SK-N-SH (cell line): ENCODE data around the gene MX2. TPM values are rescaled to one million over a fixed set of nuclear protein-coding genes. Genes with fewer than 3 reads are reported as not detected.

Experiments used
- CTCF ChIA-PET: fragments of 300-600, 350-600 bp; formaldehyde crosslinking; extraction: SDS; loops from one replicate; lab custom pipeline; 2021; lab: Yijun Ruan, JAX
- POLR2A ChIA-PET: fragments of 350-600 bp; sonication (Branson Sonifier 250); formaldehyde crosslinking; extraction: SDS; loops from one replicate; lab custom pipeline; 2020; ENCODE audit warnings: antibody characterized with exemption, inconsistent platforms; lab: Yijun Ruan, JAX
- DNase-seq: peaks from one replicate; pipeline ENCODE4 v3.0.0; 2012
- H2AFZ ChIP-seq: fragments of 200-600 bp; sonication (generic); 2 replicates; pipeline ENCODE4 v1.8.1; 2016; ENCODE audit warnings: antibody characterized with exemption, mild to moderate bottlenecking, low read depth
- H3F3A ChIP-seq: fragments of 200-600 bp; sonication (generic); replicated peaks from 2 replicates; pipeline ENCODE3; 2016; ENCODE audit warnings: antibody characterized with exemption, mild to moderate bottlenecking; ENCODE audit not compliant: insufficient read depth
- H3K27ac ChIP-seq, 2 experiments: fragments of 200-500 bp in 1 of 2; fragments of 200-600 bp in 1 of 2; sonication (Bioruptor generic) in 1 of 2; sonication (generic), shearing (Covaris generic) in 1 of 2; 2 replicates each; pipeline versions ENCODE4 v1.5.1 to v1.6.1; 2014 to 2016; ENCODE audit warnings: low read depth in 2 of 2, inconsistent platforms in 1 of 2, low read length in 1 of 2, mild to moderate bottlenecking in 1 of 2, mixed read lengths in 1 of 2
- H3K27me3 ChIP-seq: fragments of 200-600 bp; sonication (generic), shearing (Covaris generic); 2 replicates; pipeline ENCODE4 v1.6.1; 2016; ENCODE audit warnings: mixed run types; ENCODE audit not compliant: insufficient read depth
- H3K36me3 ChIP-seq, 2 experiments: fragments of 200-500 bp in 1 of 2; fragments of 200-600 bp in 1 of 2; sonication (Bioruptor generic) in 1 of 2; sonication (generic) in 1 of 2; replicated peaks in 1 of 2; 2 replicates each; pipeline versions ENCODE3 to v1.5.1; 2014 to 2016; ENCODE audit warnings: low read length in 1 of 2, mild to moderate bottlenecking in 1 of 2; ENCODE audit not compliant: insufficient read depth in 2 of 2, control insufficient read depth in 1 of 2
- H3K4me1 ChIP-seq, 2 experiments: fragments of 200-500 bp in 1 of 2; fragments of 200-600 bp in 1 of 2; sonication (Bioruptor generic) in 1 of 2; sonication (generic), shearing (Covaris generic) in 1 of 2; 2 replicates each; pipeline versions ENCODE4 v1.5.1 to v1.6.1; 2014 to 2016; ENCODE audit warnings: low read depth in 1 of 2, low read length in 1 of 2, mixed run types in 1 of 2; ENCODE audit not compliant: insufficient read depth in 2 of 2, control insufficient read depth in 1 of 2
- H3K4me2 ChIP-seq: fragments of 200-600 bp; sonication (generic), shearing (Covaris generic); 2 replicates; pipeline ENCODE4 v1.6.1; 2017; ENCODE audit warnings: mixed run types
- H3K4me3 ChIP-seq, 2 experiments: fragments of 200-500 bp in 1 of 2; fragments of 200-600 bp in 1 of 2; sonication (Bioruptor generic) in 1 of 2; sonication (generic), shearing (Covaris generic) in 1 of 2; 2 replicates each; pipeline versions ENCODE4 v1.5.1 to v1.8.1; 2014 to 2016; ENCODE audit warnings: low read depth in 2 of 2, inconsistent platforms in 1 of 2, low read length in 1 of 2, mild to moderate bottlenecking in 1 of 2, mixed read lengths in 1 of 2, moderate library complexity in 1 of 2
- H3K79me2 ChIP-seq: fragments of 200-600 bp; sonication (generic); 2 replicates; pipeline ENCODE4 v1.8.1; 2017; ENCODE audit warnings: mild to moderate bottlenecking; ENCODE audit not compliant: insufficient read depth
- H3K9ac ChIP-seq: fragments of 200-600 bp; sonication (generic); 2 replicates; pipeline ENCODE4 v1.6.1; 2017; ENCODE audit warnings: mixed run types
- H3K9me2 ChIP-seq: fragments of 200-600 bp; sonication (generic); 2 replicates; pipeline ENCODE4 v1.6.1; 2017; ENCODE audit warnings: mixed run types
- H3K9me3 ChIP-seq: fragments of 200-600 bp; sonication (generic); 2 replicates; pipeline ENCODE4 v1.6.1; 2017; ENCODE audit warnings: mixed run types, mild to moderate bottlenecking, moderate library complexity
- H4K20me1 ChIP-seq: fragments of 200-600 bp; sonication (generic); 2 replicates; pipeline ENCODE4 v1.6.1; 2017; ENCODE audit warnings: mild to moderate bottlenecking, mixed run types; ENCODE audit not compliant: insufficient read depth
- CHD2 ChIP-seq: fragments of 150-350 bp; IDR thresholded peaks from 2 replicates; pipeline ENCODE4 v1.6.1; 2018; ENCODE audit warnings: low read length; ENCODE audit not compliant: partially characterized antibody
- ELF1 ChIP-seq: IDR thresholded peaks from 2 replicates; pipeline ENCODE4 v1.4.0; 2012
- EP300 ChIP-seq, 2 experiments: IDR thresholded peaks; 2 replicates each; pipeline versions ENCODE4 v1.4.0 to v1.6.1; 2012; ENCODE audit warnings: borderline replicate concordance in 1 of 2, low read depth in 1 of 2, low read length in 1 of 2
- EZH2phosphoT487 ChIP-seq: fragments of 200-600 bp; sonication (generic); IDR thresholded peaks from 2 replicates; pipeline ENCODE4 v1.6.1; 2017; ENCODE audit warnings: low read depth, mixed run types, mild to moderate bottlenecking, antibody characterized with exemption, moderate library complexity, borderline replicate concordance
- FOSL2 ChIP-seq: IDR thresholded peaks from 2 replicates; pipeline ENCODE4 v1.4.0; 2012; ENCODE audit warnings: low read depth, mild to moderate bottlenecking, moderate library complexity, borderline replicate concordance
- FOXJ3 ChIP-seq: sonication (generic); formaldehyde crosslinking; IDR thresholded peaks from 2 replicates; pipeline ENCODE4 v1.5.1; 2020; ENCODE audit warnings: mild to moderate bottlenecking, missing genetic modification reagents
- FOXM1 ChIP-seq: IDR thresholded peaks from 2 replicates; pipeline ENCODE4 v1.4.0; 2012; ENCODE audit warnings: low read depth, mild to moderate bottlenecking
- GABPA ChIP-seq: IDR thresholded peaks from 2 replicates; pipeline ENCODE4 v1.4.0; 2012; ENCODE audit warnings: low read depth, mild to moderate bottlenecking
- GATA2 ChIP-seq: sonication (generic); formaldehyde crosslinking; IDR thresholded peaks from 2 replicates; pipeline ENCODE4 v1.5.0; 2020; ENCODE audit warnings: mild to moderate bottlenecking, missing genetic modification reagents
- JUND ChIP-seq: IDR thresholded peaks from 2 replicates; pipeline ENCODE4 v1.4.0; 2012
- MAX ChIP-seq: IDR thresholded peaks from 2 replicates; pipeline ENCODE4 v1.4.0; 2012; ENCODE audit warnings: low read depth
- MXI1 ChIP-seq: IDR thresholded peaks from 2 replicates; pipeline ENCODE4 v1.6.1; 2012; ENCODE audit warnings: mild to moderate bottlenecking, low read depth, low read length, improper control_type of control experiment
- NFIC ChIP-seq: IDR thresholded peaks from 2 replicates; pipeline ENCODE4 v1.4.0; 2012; ENCODE audit warnings: borderline replicate concordance
- NRF1 ChIP-seq: IDR thresholded peaks from 2 replicates; pipeline ENCODE4 v1.6.1; 2012; ENCODE audit warnings: low read depth, mild to moderate bottlenecking, low read length
- RAD21 ChIP-seq: IDR thresholded peaks from 2 replicates; pipeline ENCODE4 v1.6.1; 2012; ENCODE audit warnings: mild to moderate bottlenecking, low read length
- SMC3 ChIP-seq: IDR thresholded peaks from 2 replicates; pipeline ENCODE4 v1.6.1; 2012; ENCODE audit warnings: low read depth, low read length, improper control_type of control experiment
- TAF1 ChIP-seq: IDR thresholded peaks from 2 replicates; pipeline ENCODE4 v1.6.1; 2012; ENCODE audit warnings: low read depth, mild to moderate bottlenecking, low read length, moderate library complexity, borderline replicate concordance
- TCF12 ChIP-seq: IDR thresholded peaks from 2 replicates; pipeline ENCODE4 v1.4.0; 2012
- YY1 ChIP-seq: IDR thresholded peaks from 2 replicates; pipeline ENCODE4 v1.4.0; 2012; ENCODE audit warnings: low read depth, mild to moderate bottlenecking
- ZBTB33 ChIP-seq: IDR thresholded peaks from 2 replicates; pipeline ENCODE4 v1.4.0; 2012; ENCODE audit warnings: low read depth, borderline replicate concordance
- whole genome bisulfite sequencing: methylation state at CpG from one replicate; pipeline ENCODE4 v1.1.6; 2017; ENCODE audit warnings: low lambda C conversion rate; 5-methylcytosine and 5-hydroxymethylcytosine counted together
- polyA plus RNA-seq, 3 experiments: library from polyadenylated mRNA; depleted of rRNA; stranded (reverse); fragments of >200 nt; gene quantifications; 2 replicates each; pipeline ENCODE4 v1.2.3, GENCODE V29; 2012

MX2 gene
- polyA plus RNA-seq, 1 of the 3 experiments (the other 2 are of a cell fraction), result 0.08 TPM

GRCh38 chr21:41345356-41345755, 16.5 kb upstream of the MX2 start:
- H3K27ac ChIP-seq, result no peak overlapping the region
- no peaks in the 10 kb centered on the region for H3K36me3 ChIP-seq
- H3K9me2 ChIP-seq, result no peaks in the 10 kb centered on the region
- H3F3A ChIP-seq, result no peaks in the 10 kb centered on the region
- POLR2A ChIA-PET, result no interaction called here
- H3K79me2 ChIP-seq, result no peaks in the 10 kb centered on the region
- no peaks in the 10 kb centered on the region for H4K20me1 ChIP-seq
- no peak overlapping the region for H3K9ac ChIP-seq
- WGBS, result 44% methylated on average over 4 of the region's 4 CpGs
- DNase-seq, result no peak
- no peaks in the 10 kb centered on the region for H3K9me3 ChIP-seq
- no peak for TF ChIP-seq NRF1
- TF ChIP-seq FOXM1, result no peak
- TF ChIP-seq FOSL2, result no peak
- no peak for TF ChIP-seq TAF1
- no peak for TF ChIP-seq MXI1
- no peak for TF ChIP-seq NFIC
- CTCF ChIA-PET, result no interaction called here
- no peak overlapping the region for H3K4me3 ChIP-seq
- no peak overlapping the region for H3K4me2 ChIP-seq
- H3K4me1 ChIP-seq, result no peaks in the 10 kb centered on the region
- no peaks in the 10 kb centered on the region for H3K27me3 ChIP-seq
- no peak overlapping the region for H2AFZ ChIP-seq

GRCh38 chr21:41345934-41346685, 15.7 kb upstream of the MX2 start:
- Histone ChIP-seq H3K9ac (no peak overlapping the region), H3K36me3 (no peaks in the 10 kb centered on the region), H3K9me3 (no peaks in the 10 kb centered on the region), H3K79me2 (no peaks in the 10 kb centered on the region), H3K27ac (no peak overlapping the region), H3K4me3 (no peak overlapping the region), H3K27me3 (no peaks in the 10 kb centered on the region), H3K4me2 (no peak overlapping the region), H3K9me2 (no peaks in the 10 kb centered on the region), H2AFZ (no peak overlapping the region), H4K20me1 (no peaks in the 10 kb centered on the region), H3K4me1 (no peaks in the 10 kb centered on the region), H3F3A (no peaks in the 10 kb centered on the region)
- DNase-seq, result no peak
- TF ChIP-seq MAX (no peak), FOXJ3 (CRISPR knock-in tag) (no peak), ZBTB33 (no peak), JUND (no peak), YY1 (no peak), TCF12 (no peak), GABPA (no peak), GATA2 (CRISPR knock-in tag) (no peak), RAD21 (no peak), CHD2 (no peak), ELF1 (no peak), EP300 (IDR thresholded peaks at IDR 0.05; ENCODE audit: borderline replicate concordance in 1 of 2, low read depth in 1 of 2, low read length in 1 of 2) (no peak), SMC3 (no peak), EZH2phosphoT487 (no peak)
- ChIA-PET CTCF (interaction anchor here (1.4 kb wide), 1 partner anchor 63 kb away, joined by 3 read pairs; no protein-coding TSS in a partner anchor), POLR2A (no interaction called here)
- 39% methylated on average over 12 of the region's 13 CpGs for WGBS
